Measurements from ENCODE around the gene PUS1. TPM values are rescaled to one million over a fixed set of nuclear protein-coding genes. Genes with fewer than 3 reads are reported as not detected.

Gene PUS1
- total and polyA plus RNA-seq, 10 of the 15 experiments (the other 5 are each of a cell fraction or from before 2014, with no cell fraction given): 1.3 to 74.2 (median 25.4) TPM

DNA sequence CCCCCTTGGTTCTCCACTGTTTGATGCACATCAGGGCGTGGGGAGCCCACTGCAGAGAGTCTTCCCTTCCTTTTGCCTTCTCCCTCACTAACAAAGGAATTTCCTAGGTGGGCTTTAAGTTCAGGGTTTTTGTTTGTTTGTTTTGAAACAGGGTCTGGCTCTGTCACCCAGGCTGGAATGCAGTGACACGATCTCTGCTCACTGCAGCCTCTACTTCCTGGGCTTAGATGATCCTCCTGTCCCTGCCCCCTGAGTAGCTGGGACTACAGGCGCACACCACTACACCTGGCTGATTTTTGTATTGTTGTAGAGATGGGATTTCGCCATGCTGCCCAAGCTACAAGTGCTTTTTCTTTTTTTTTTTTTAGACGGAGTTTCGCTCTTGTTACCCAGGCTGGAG is 54.5 kb downstream of the PUS1 start (continued):
- TF ChIP-seq, protein P1, sequence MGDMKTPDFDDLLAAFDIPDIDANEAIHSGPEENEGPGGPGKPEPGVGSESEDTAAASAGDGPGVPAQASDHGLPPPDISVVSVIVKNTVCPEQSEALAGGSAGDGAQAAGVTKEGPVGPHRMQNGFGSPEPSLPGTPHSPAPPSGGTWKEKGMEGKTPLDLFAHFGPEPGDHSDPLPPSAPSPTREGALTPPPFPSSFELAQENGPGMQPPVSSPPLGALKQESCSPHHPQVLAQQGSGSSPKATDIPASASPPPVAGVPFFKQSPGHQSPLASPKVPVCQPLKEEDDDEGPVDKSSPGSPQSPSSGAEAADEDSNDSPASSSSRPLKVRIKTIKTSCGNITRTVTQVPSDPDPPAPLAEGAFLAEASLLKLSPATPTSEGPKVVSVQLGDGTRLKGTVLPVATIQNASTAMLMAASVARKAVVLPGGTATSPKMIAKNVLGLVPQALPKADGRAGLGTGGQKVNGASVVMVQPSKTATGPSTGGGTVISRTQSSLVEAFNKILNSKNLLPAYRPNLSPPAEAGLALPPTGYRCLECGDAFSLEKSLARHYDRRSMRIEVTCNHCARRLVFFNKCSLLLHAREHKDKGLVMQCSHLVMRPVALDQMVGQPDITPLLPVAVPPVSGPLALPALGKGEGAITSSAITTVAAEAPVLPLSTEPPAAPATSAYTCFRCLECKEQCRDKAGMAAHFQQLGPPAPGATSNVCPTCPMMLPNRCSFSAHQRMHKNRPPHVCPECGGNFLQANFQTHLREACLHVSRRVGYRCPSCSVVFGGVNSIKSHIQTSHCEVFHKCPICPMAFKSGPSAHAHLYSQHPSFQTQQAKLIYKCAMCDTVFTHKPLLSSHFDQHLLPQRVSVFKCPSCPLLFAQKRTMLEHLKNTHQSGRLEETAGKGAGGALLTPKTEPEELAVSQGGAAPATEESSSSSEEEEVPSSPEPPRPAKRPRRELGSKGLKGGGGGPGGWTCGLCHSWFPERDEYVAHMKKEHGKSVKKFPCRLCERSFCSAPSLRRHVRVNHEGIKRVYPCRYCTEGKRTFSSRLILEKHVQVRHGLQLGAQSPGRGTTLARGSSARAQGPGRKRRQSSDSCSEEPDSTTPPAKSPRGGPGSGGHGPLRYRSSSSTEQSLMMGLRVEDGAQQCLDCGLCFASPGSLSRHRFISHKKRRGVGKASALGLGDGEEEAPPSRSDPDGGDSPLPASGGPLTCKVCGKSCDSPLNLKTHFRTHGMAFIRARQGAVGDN (IDR thresholded peaks at IDR 0.05): no peak
- no peak for TF ChIP-seq STAT3 (IDR thresholded peaks at IDR 0.05; ENCODE audit: low read depth, low read length)
- no peak for TF ChIP-seq TCF12 (IDR thresholded peaks at IDR 0.05; ENCODE audit: low read depth, low read length)
- TF ChIP-seq, protein P2, sequence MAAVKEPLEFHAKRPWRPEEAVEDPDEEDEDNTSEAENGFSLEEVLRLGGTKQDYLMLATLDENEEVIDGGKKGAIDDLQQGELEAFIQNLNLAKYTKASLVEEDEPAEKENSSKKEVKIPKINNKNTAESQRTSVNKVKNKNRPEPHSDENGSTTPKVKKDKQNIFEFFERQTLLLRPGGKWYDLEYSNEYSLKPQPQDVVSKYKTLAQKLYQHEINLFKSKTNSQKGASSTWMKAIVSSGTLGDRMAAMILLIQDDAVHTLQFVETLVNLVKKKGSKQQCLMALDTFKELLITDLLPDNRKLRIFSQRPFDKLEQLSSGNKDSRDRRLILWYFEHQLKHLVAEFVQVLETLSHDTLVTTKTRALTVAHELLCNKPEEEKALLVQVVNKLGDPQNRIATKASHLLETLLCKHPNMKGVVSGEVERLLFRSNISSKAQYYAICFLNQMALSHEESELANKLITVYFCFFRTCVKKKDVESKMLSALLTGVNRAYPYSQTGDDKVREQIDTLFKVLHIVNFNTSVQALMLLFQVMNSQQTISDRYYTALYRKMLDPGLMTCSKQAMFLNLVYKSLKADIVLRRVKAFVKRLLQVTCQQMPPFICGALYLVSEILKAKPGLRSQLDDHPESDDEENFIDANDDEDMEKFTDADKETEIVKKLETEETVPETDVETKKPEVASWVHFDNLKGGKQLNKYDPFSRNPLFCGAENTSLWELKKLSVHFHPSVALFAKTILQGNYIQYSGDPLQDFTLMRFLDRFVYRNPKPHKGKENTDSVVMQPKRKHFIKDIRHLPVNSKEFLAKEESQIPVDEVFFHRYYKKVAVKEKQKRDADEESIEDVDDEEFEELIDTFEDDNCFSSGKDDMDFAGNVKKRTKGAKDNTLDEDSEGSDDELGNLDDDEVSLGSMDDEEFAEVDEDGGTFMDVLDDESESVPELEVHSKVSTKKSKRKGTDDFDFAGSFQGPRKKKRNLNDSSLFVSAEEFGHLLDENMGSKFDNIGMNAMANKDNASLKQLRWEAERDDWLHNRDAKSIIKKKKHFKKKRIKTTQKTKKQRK (IDR thresholded peaks at IDR 0.05; ENCODE audit: low read depth, low read length): no peak
- TF ChIP-seq, protein P3, sequence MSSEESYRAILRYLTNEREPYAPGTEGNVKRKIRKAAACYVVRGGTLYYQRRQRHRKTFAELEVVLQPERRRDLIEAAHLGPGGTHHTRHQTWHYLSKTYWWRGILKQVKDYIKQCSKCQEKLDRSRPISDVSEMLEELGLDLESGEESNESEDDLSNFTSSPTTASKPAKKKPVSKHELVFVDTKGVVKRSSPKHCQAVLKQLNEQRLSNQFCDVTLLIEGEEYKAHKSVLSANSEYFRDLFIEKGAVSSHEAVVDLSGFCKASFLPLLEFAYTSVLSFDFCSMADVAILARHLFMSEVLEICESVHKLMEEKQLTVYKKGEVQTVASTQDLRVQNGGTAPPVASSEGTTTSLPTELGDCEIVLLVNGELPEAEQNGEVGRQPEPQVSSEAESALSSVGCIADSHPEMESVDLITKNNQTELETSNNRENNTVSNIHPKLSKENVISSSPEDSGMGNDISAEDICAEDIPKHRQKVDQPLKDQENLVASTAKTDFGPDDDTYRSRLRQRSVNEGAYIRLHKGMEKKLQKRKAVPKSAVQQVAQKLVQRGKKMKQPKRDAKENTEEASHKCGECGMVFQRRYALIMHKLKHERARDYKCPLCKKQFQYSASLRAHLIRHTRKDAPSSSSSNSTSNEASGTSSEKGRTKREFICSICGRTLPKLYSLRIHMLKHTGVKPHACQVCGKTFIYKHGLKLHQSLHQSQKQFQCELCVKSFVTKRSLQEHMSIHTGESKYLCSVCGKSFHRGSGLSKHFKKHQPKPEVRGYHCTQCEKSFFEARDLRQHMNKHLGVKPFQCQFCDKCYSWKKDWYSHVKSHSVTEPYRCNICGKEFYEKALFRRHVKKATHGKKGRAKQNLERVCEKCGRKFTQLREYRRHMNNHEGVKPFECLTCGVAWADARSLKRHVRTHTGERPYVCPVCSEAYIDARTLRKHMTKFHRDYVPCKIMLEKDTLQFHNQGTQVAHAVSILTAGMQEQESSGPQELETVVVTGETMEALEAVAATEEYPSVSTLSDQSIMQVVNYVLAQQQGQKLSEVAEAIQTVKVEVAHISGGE (CRISPR knock-in tag; IDR thresholded peaks at IDR 0.05): no peak
- no peak for TF ChIP-seq TAF1 (IDR thresholded peaks at IDR 0.05; ENCODE audit: borderline replicate concordance, low read depth, low read length)
- no peak for TF ChIP-seq SREBF2 (IDR thresholded peaks at IDR 0.05; ENCODE audit: low read length)
- no peak for TF ChIP-seq TBL1XR1 (IDR thresholded peaks at IDR 0.05; ENCODE audit: low read depth, low read length)
- TF ChIP-seq IRF4 (IDR thresholded peaks at IDR 0.05; ENCODE audit: low read depth, low read length): no peak

All from GM12878 (cell line).